Activated CD8-positive, alpha-beta T cell treated with anti-CD3 and anti-CD28 coated beads for 36 hours (primary cell): ENCODE results near the gene SP100. TPM values are rescaled to one million over a fixed set of nuclear protein-coding genes. Genes with fewer than 3 reads are reported as not detected.

Source experiments
- ATAC-seq: fragments of 200-7000 bp; cut with Tn5 transposase; one replicate; pipeline ENCODE4 v1.10.0; 2021; ENCODE audit warnings: mild to moderate bottlenecking, moderate library complexity
- CTCF ChIA-PET: fragments of 350-600 bp; sonication (Branson Sonifier 250); formaldehyde crosslinking; loops from one replicate; lab custom pipeline; 2021; ENCODE audit warnings: antibody characterized with exemption; lab: Charles Lee
- POLR2A ChIA-PET: fragments of 350-600 bp; sonication (Branson Sonifier 250); formaldehyde crosslinking; loops from one replicate; lab custom pipeline; 2021; ENCODE audit warnings: antibody characterized with exemption; lab: Charles Lee
- DNase-seq: peaks from one replicate; pipeline ENCODE4 v3.0.0-alpha.2; 2020
- H3K27ac Mint-ChIP-seq: one replicate; pipeline ENCODE4 v1.8.0; 2021; ENCODE audit warnings: mild to moderate bottlenecking, mixed read lengths
- H3K27me3 Mint-ChIP-seq: one replicate; pipeline ENCODE4 v1.8.0; 2021; ENCODE audit warnings: mixed read lengths
- H3K36me3 Mint-ChIP-seq: one replicate; pipeline ENCODE4 v1.8.0; 2021; ENCODE audit warnings: low read depth, mixed read lengths
- H3K4me1 Mint-ChIP-seq: one replicate; pipeline ENCODE4 v1.8.0; 2021; ENCODE audit warnings: low read depth, mixed read lengths
- H3K4me3 Mint-ChIP-seq: one replicate; pipeline ENCODE4 v1.8.0; 2021; ENCODE audit warnings: mild to moderate bottlenecking, moderate library complexity, mixed read lengths
- H3K9me3 Mint-ChIP-seq: one replicate; pipeline ENCODE4 v1.8.0; 2021; ENCODE audit warnings: mixed read lengths
- CTCF ChIP-seq: fragments of 200-600 bp; IDR thresholded peaks from one replicate; pipeline ENCODE4 v1.8.0; 2022; ENCODE audit warnings: antibody characterized with exemption, mild to moderate bottlenecking
- intact Hi-C: fragments of 100-400 bp; cut with micrococcal nuclease; formaldehyde crosslinking; loops from one replicate; pipeline ENCODE4 v1.10.0; 2022
- total RNA-seq, 2 experiments: library from RNA; stranded (reverse); gene quantifications; one replicate each; pipeline ENCODE4 v1.2.3, GENCODE V29; 2021

The SP100 gene
- total RNA-seq, 2 experiments from 2014 or later: 108 TPM

GRCh38 chr2:230418341-230419016 lies 2.5 kb downstream of the SP100 start:
- intact Hi-C loops: loop anchor here (10.0 kb wide), 1 partner anchor 94 kb away; the partner anchor contains the start of gene SP140L
- no peaks in the 10 kb centered on the region for H3K27me3 Mint-ChIP-seq

GRCh38 chr2:230419181-230419580 lies 3.2 kb downstream of the SP100 start:
- H3K36me3 Mint-ChIP-seq: peaks cover 47% of the 10 kb centered on the region
- POLR2A ChIA-PET: interaction anchor here (1.2 kb wide), 1 partner anchor 8 kb away, joined by 5 read pairs; no protein-coding TSS in a partner anchor
- intact Hi-C loops: loop anchor here (10.0 kb wide), 1 partner anchor 94 kb away; the partner anchor contains the start of gene SP140L
- peak overlapping the region; percentile 51 for H3K27ac Mint-ChIP-seq
- DNase-seq: no peak
- no peak for ATAC-seq
- no peaks in the 10 kb centered on the region for H3K9me3 Mint-ChIP-seq
- CTCF ChIA-PET: no interaction called here
- peaks cover 62% of the 10 kb centered on the region for H3K4me1 Mint-ChIP-seq
- peak overlapping the region; percentile 87 for H3K4me3 Mint-ChIP-seq
- H3K27me3 Mint-ChIP-seq: no peaks in the 10 kb centered on the region
- no peak for TF ChIP-seq CTCF

More at GRCh38 chr2:230418341-230419016, 2.5 kb downstream of the SP100 start:
- H3K9me3 Mint-ChIP-seq: no peaks in the 10 kb centered on the region
- no peak for TF ChIP-seq CTCF
- POLR2A ChIA-PET: interaction anchor here (0.9 to 3.2 kb wide), 4 partner anchors 9 to 99 kb away, joined by 3 to 13 read pairs (median 4); no protein-coding TSS in a partner anchor
- peak overlapping the region; percentile 87 for H3K4me3 Mint-ChIP-seq
- peaks cover 62% of the 10 kb centered on the region for H3K4me1 Mint-ChIP-seq
- H3K36me3 Mint-ChIP-seq: peaks cover 40% of the 10 kb centered on the region
- H3K27ac Mint-ChIP-seq: peak overlapping the region; percentile 78
- CTCF ChIA-PET: interaction anchor here (0.8 kb wide), 1 partner anchor 11 kb away, joined by 3 read pairs; no protein-coding TSS in a partner anchor
- ATAC-seq (no peak), DNase-seq (no peak)

- intact Hi-C loops: no loop called here
- Mint-ChIP-seq H3K27ac (no peak overlapping the region), H3K4me3 (no peak overlapping the region), H3K36me3 (peaks cover 67% of the 10 kb centered on the region), H3K4me1 (peaks cover 77% of the 10 kb centered on the region), H3K27me3 (no peaks in the 10 kb centered on the region), H3K9me3 (no peaks in the 10 kb centered on the region)
- CTCF ChIA-PET: interaction anchor here (1.0 to 1.3 kb wide), 3 partner anchors 11 to 189 kb away, joined by 3 read pairs; no protein-coding TSS in a partner anchor
- ATAC-seq (no peak), DNase-seq (no peak)
- POLR2A ChIA-PET: interaction anchor here (1.0 kb wide), 1 partner anchor 8 kb away, joined by 5 read pairs; no protein-coding TSS in a partner anchor
- no peak for TF ChIP-seq CTCF
Observed at GRCh38 chr2:230422149-230422548, 6.1 kb downstream of the SP100 start.

- peaks cover 2% of the 10 kb centered on the region for H3K9me3 Mint-ChIP-seq
- H3K4me3 Mint-ChIP-seq: peak overlapping the region; percentile 45
- intact Hi-C loops: no loop called here
- POLR2A ChIA-PET: interaction anchor here (0.6 kb wide), 1 partner anchor 29 kb away, joined by 3 read pairs; no protein-coding TSS in a partner anchor
- CTCF ChIA-PET: no interaction called here
- H3K27me3 Mint-ChIP-seq: no peaks in the 10 kb centered on the region
- no peak for DNase-seq
- no peak for TF ChIP-seq CTCF
- H3K36me3 Mint-ChIP-seq: peaks cover 71% of the 10 kb centered on the region
- peaks cover 78% of the 10 kb centered on the region for H3K4me1 Mint-ChIP-seq
- no peak for ATAC-seq
- peak overlapping the region; percentile 74 for H3K27ac Mint-ChIP-seq
Observed at GRCh38 chr2:230423851-230424458, 8.0 kb downstream of the SP100 start.
